Subcutaneous abdominal adipose tissue (tissue), 5 donors: ENCODE measurements around the gene NIPAL3.
"Not testable (repeated sequence)": the region's sequence is repeated elsewhere in the genome, so short reads cannot be mapped to it uniquely, and the experiment has no call there.

Experiments used
- H3K27ac ChIP-seq: one replicate; pipeline ENCODE4 v1.7.0; 2013; ENCODE audit warnings: low read depth, mild to moderate bottlenecking, inconsistent platforms, low read length, moderate library complexity
- H3K27me3 ChIP-seq, 5 donors: one replicate each; pipeline ENCODE4 v1.7.0; 2013; ENCODE audit warnings: low read length in 5 of 5, inconsistent platforms in 1 of 5; ENCODE audit not compliant: control insufficient read depth in 5 of 5, insufficient read depth in 4 of 5
- H3K36me3 ChIP-seq, 5 donors: one replicate each; pipeline ENCODE4 v1.7.0; 2013; ENCODE audit warnings: low read length in 5 of 5; ENCODE audit not compliant: control insufficient read depth in 5 of 5, insufficient read depth in 5 of 5
- H3K4me1 ChIP-seq, 5 donors: one replicate each; pipeline ENCODE4 v1.7.0; 2013; ENCODE audit warnings: low read length in 5 of 5, mild to moderate bottlenecking in 3 of 5, moderate library complexity in 1 of 5; ENCODE audit not compliant: control insufficient read depth in 5 of 5, insufficient read depth in 5 of 5
- H3K4me3 ChIP-seq, 5 donors: one replicate each; pipeline ENCODE4 v1.7.0; 2013; ENCODE audit warnings: low read length in 5 of 5, low read depth in 1 of 5
- H3K9ac ChIP-seq, 5 donors: one replicate each; pipeline ENCODE4 v1.7.0; 2013; ENCODE audit warnings: low read length in 5 of 5, mild to moderate bottlenecking in 4 of 5, moderate library complexity in 3 of 5
- H3K9me3 ChIP-seq, 5 donors: one replicate each; pipeline ENCODE4 v1.7.0; 2013; ENCODE audit warnings: low read length in 5 of 5; ENCODE audit not compliant: control insufficient read depth in 5 of 5
- donor health status: healthy.
- donor health status: healthy.
- donor health status: healthy.
- donor health status: healthy.
- donor health status: healthy.

The NIPAL3 gene

GRCh38 chr1:24520282-24520681 is 104.7 kb downstream of the NIPAL3 start:
- not testable (repeated sequence) for H3K4me3 ChIP-seq, H3K27me3 ChIP-seq, H3K9me3 ChIP-seq, H3K9ac ChIP-seq, H3K4me1 ChIP-seq, H3K36me3 ChIP-seq, H3K27ac ChIP-seq
